Endothelial cell of umbilical vein (primary cell): ENCODE results near the gene CAMKK2. TPM values are rescaled to one million over a fixed set of nuclear protein-coding genes. Genes with fewer than 3 reads are reported as not detected.
"Not testable (repeated sequence)": the region's sequence is repeated elsewhere in the genome, so short reads cannot be mapped to it uniquely, and the experiment has no call there.

Experiments
- BruUV-seq: library from RNA; stranded (reverse); fragments of 400-500 nt; replicated peaks from 2 replicates; lab custom pipeline; 2021; lab: Mats Ljungman, UMichigan
- CTCF ChIA-PET: fragments of 300-600, 350-600 bp; sonication (Branson Sonifier 250); formaldehyde crosslinking; loops from one replicate; lab custom pipeline; 2021; ENCODE audit warnings: antibody characterized with exemption, inconsistent platforms; lab: Charles Lee
- POLR2A ChIA-PET: fragments of 300-600, 350-600 bp; sonication (Branson Sonifier 250); formaldehyde crosslinking; loops from one replicate; lab custom pipeline; 2021; ENCODE audit warnings: antibody characterized with exemption, inconsistent platforms; lab: Charles Lee
- DNase-seq: peaks from one replicate; pipeline ENCODE4 v3.0.0-alpha.2; 2011; ENCODE audit warnings: low read depth, low spot score
- FAIRE-seq: peaks from 2 replicates; lab custom pipeline; 2011; peaks lifted over from hg19 to GRCh38; lab: Jason Lieb, UNC
- H2AFZ ChIP-seq: 2 replicates; pipeline ENCODE4 v1.6.0; 2012; ENCODE audit warnings: low read depth, low read length, control low read depth, inconsistent platforms
- H3K27ac ChIP-seq: 2 replicates; pipeline ENCODE4 v1.5.1; 2011; ENCODE audit warnings: low read depth, mild to moderate bottlenecking, control low read depth, low read length, moderate library complexity; ENCODE audit not compliant: insufficient read depth
- H3K27me3 ChIP-seq, 2 experiments: 2 replicates each; pipeline versions ENCODE4 v1.6.0 to v1.6.1; 2011; ENCODE audit warnings: low read length in 2 of 2, mixed read lengths in 1 of 2; ENCODE audit not compliant: control insufficient read depth in 2 of 2, insufficient read depth in 2 of 2
- H3K36me3 ChIP-seq, 2 experiments: 2 replicates in 1 of 2; 3 replicates in 1 of 2; pipeline ENCODE4 v1.5.1; 2011; ENCODE audit warnings: low read length in 2 of 2, mild to moderate bottlenecking in 1 of 2, moderate library complexity in 1 of 2; ENCODE audit not compliant: control insufficient read depth in 2 of 2, insufficient read depth in 2 of 2; ENCODE audit errors: extremely low read depth in 1 of 2
- H3K4me1 ChIP-seq: 3 replicates; pipeline ENCODE4 v1.5.1; 2011; ENCODE audit warnings: mild to moderate bottlenecking, low read length; ENCODE audit not compliant: control insufficient read depth, insufficient read depth; ENCODE audit errors: extremely low read depth
- H3K4me2 ChIP-seq: 2 replicates; pipeline ENCODE4 v1.6.1; 2011; ENCODE audit warnings: low read length, control low read depth, mixed read lengths; ENCODE audit not compliant: insufficient read depth
- H3K4me3 ChIP-seq, 3 experiments: fragments of 200-600 bp in 1 of 3; sonication (generic), shearing (Covaris generic) in 1 of 3; replicated peaks in 1 of 3; 2 replicates each; pipeline ENCODE4 v1.5.1; 2011 to 2016; ENCODE audit warnings: control low read depth in 3 of 3, low read length in 3 of 3, mild to moderate bottlenecking in 2 of 3, inconsistent platforms in 1 of 3, low read depth in 1 of 3, moderate library complexity in 1 of 3; ENCODE audit not compliant: insufficient read depth in 1 of 3
- H3K79me2 ChIP-seq: 2 replicates; pipeline ENCODE4 v1.6.0; 2012; ENCODE audit warnings: low read length, inconsistent platforms; ENCODE audit not compliant: control insufficient read depth, insufficient read depth
- H3K9ac ChIP-seq: replicated peaks from 2 replicates; pipeline ENCODE3; 2011; ENCODE audit warnings: low read length, control low read depth; ENCODE audit not compliant: insufficient read depth; ENCODE audit errors: extremely low read depth
- H3K9me1 ChIP-seq: replicated peaks from 3 replicates; pipeline ENCODE4 v1.6.0; 2011; ENCODE audit warnings: mild to moderate bottlenecking, low read length; ENCODE audit not compliant: control insufficient read depth, insufficient read depth; ENCODE audit errors: extremely low read depth
- H3K9me3 ChIP-seq: replicated peaks from 2 replicates; pipeline ENCODE4 v1.5.1; 2012; ENCODE audit warnings: low read length, inconsistent platforms; ENCODE audit not compliant: control insufficient read depth, insufficient read depth
- H4K20me1 ChIP-seq: replicated peaks from 2 replicates; pipeline ENCODE3; 2011; ENCODE audit warnings: mild to moderate bottlenecking, low read length; ENCODE audit not compliant: control insufficient read depth, insufficient read depth; ENCODE audit errors: extremely low read depth
- CTCF ChIP-seq, 2 donors: IDR thresholded peaks; 1 replicate in 1 of 2; 2 replicates in 1 of 2; pipeline ENCODE4 v1.5.1; 2011; ENCODE audit warnings: low read length in 2 of 2, mild to moderate bottlenecking in 2 of 2, moderate library complexity in 2 of 2, control low read depth in 1 of 2, inconsistent platforms in 1 of 2, low read depth in 1 of 2; ENCODE audit not compliant: insufficient read depth in 1 of 2; ENCODE audit errors: extremely low read depth in 1 of 2
- EZH2 ChIP-seq: IDR thresholded peaks from 2 replicates; pipeline ENCODE4 v1.6.1; 2012; ENCODE audit warnings: borderline replicate concordance, low read depth, mild to moderate bottlenecking, moderate library complexity, low read length, inconsistent platforms; ENCODE audit not compliant: severe bottlenecking
- FOS ChIP-seq: IDR thresholded peaks from 2 replicates; pipeline ENCODE4 v1.6.1; 2011; ENCODE audit warnings: mild to moderate bottlenecking, low read length, moderate library complexity, borderline replicate concordance; ENCODE audit not compliant: insufficient read depth
- GATA2 ChIP-seq: IDR thresholded peaks from 2 replicates; pipeline ENCODE4 v1.7.0; 2011; ENCODE audit warnings: low read depth, mild to moderate bottlenecking, moderate library complexity, mixed read lengths, low read length; ENCODE audit not compliant: insufficient read length, insufficient read depth
- JUN ChIP-seq: IDR thresholded peaks from 2 replicates; pipeline ENCODE4 v1.6.1; 2011; ENCODE audit warnings: borderline replicate concordance, low read depth; ENCODE audit not compliant: insufficient read length, insufficient read depth
- MAX ChIP-seq: IDR thresholded peaks from 2 replicates; pipeline ENCODE4 v1.6.1; 2011; ENCODE audit not compliant: insufficient read depth, insufficient read length
- MYC ChIP-seq: IDR thresholded peaks from one replicate; pipeline ENCODE4 v1.6.1; 2011; ENCODE audit warnings: mild to moderate bottlenecking, low read depth, low read length
- POLR2A ChIP-seq: IDR thresholded peaks from 2 replicates; pipeline ENCODE4 v1.6.1; 2012; ENCODE audit warnings: low read depth, mild to moderate bottlenecking, control low read depth, low read length
- POLR2AphosphoS5 ChIP-seq: IDR thresholded peaks from 2 replicates; pipeline ENCODE4 v1.6.1; 2012; ENCODE audit warnings: low read depth, mild to moderate bottlenecking, control low read depth, low read length, moderate library complexity; ENCODE audit not compliant: insufficient read depth
- dilution Hi-C: fragments of 300-500 bp; cut with MboI; formaldehyde crosslinking; loops from one replicate; pipeline ENCODE4 v1.15.0; 2019; ENCODE audit warnings: low sequenced_read_pairs; ENCODE audit not compliant: extremely low pct_ligation_motif_present
- intact Hi-C: fragments of 100-400 bp; cut with micrococcal nuclease; formaldehyde crosslinking; loops from one replicate; pipeline ENCODE4 v1.10.0; 2022
- polyA plus RNA-seq, 4 experiments: library from polyadenylated mRNA; depleted of rRNA in 3 of 4; stranded (reverse) in 3 of 4; unstranded in 1 of 4; fragments of >200 nt; gene quantifications; 2 replicates each; pipeline versions ENCODE4 v1.2.1 to v1.2.3, GENCODE V29; 2011 to 2012; ENCODE audit warnings: missing spikeins in 1 of 4
- total RNA-seq: library from RNA; stranded (reverse); gene quantifications from 2 replicates; pipeline ENCODE4 v1.2.3, GENCODE V29; 2021

Gene CAMKK2
- total and polyA plus RNA-seq, 2 donors (not counting 3 experiments of a cell fraction or from before 2014, with no cell fraction given) = 32.5 to 45.0 TPM

GRCh38 chr12:121282072-121282742 is 14.3 kb downstream of the CAMKK2 start:
- DNase-seq (no peak), FAIRE-seq (no peak)
- ChIA-PET POLR2A (no interaction called here), CTCF (no interaction called here)
- peaks cover 21% of the 10 kb centered on the region for H3K79me2 ChIP-seq
- H3K27ac ChIP-seq = no peak overlapping the region
- H3K27me3 ChIP-seq = no peaks in the 10 kb centered on the region
- no peak for TF ChIP-seq MYC
- TF ChIP-seq FOS = no peak
- no peak for TF ChIP-seq POLR2A
- TF ChIP-seq MAX = no peak
- no peak for TF ChIP-seq JUN
- TF ChIP-seq GATA2 = no peak
- TF ChIP-seq POLR2AphosphoS5 = no peak
- no peak for TF ChIP-seq EZH2
- TF ChIP-seq CTCF (IDR thresholded peaks at IDR 0.05; ENCODE audit: extremely low read depth in 1 of 2, insufficient read depth in 1 of 2, low read depth in 1 of 2, low read length in 2 of 2) = no peak
- H2AFZ ChIP-seq = no peak overlapping the region
- peaks cover 4% of the 10 kb centered on the region for H4K20me1 ChIP-seq
- no TSS peak for BruUV-seq
- H3K4me2 ChIP-seq = no peak overlapping the region
- H3K9ac ChIP-seq = no peak overlapping the region
- H3K4me3 ChIP-seq = no peak overlapping the region
- peaks cover 30% of the 10 kb centered on the region for H3K4me1 ChIP-seq
- no peaks in the 10 kb centered on the region for H3K36me3 ChIP-seq
- dilution Hi-C loops = no loop called here
- no peaks in the 10 kb centered on the region for H3K9me3 ChIP-seq
- H3K9me1 ChIP-seq = no peaks in the 10 kb centered on the region
- intact Hi-C loops = no loop called here

- H3K9me1 ChIP-seq, DNase-seq, H3K9ac ChIP-seq, H4K20me1 ChIP-seq, H3K36me3 ChIP-seq, H3K9me3 ChIP-seq, intact Hi-C loops, dilution Hi-C loops, H2AFZ ChIP-seq, CTCF ChIA-PET, POLR2A ChIA-PET, H3K27me3 ChIP-seq, H3K4me3 ChIP-seq, BruUV-seq, H3K27ac ChIP-seq, H3K4me2 ChIP-seq: not testable (repeated sequence)
- H3K79me2 ChIP-seq = peaks cover 19% of the 10 kb centered on the region
- H3K4me1 ChIP-seq = peaks cover 31% of the 10 kb centered on the region
- peak; percentile 55 for FAIRE-seq
Measured at GRCh38 chr12:121281116-121281515, 15.4 kb downstream of the CAMKK2 start.

- H3K27me3 ChIP-seq, H3K36me3 ChIP-seq, H3K9ac ChIP-seq, H3K27ac ChIP-seq, H3K4me3 ChIP-seq, FAIRE-seq, H3K9me1 ChIP-seq, DNase-seq, H2AFZ ChIP-seq, BruUV-seq, H3K9me3 ChIP-seq, dilution Hi-C loops, intact Hi-C loops, POLR2A ChIA-PET, H3K4me2 ChIP-seq, H4K20me1 ChIP-seq, CTCF ChIA-PET: not testable (repeated sequence)
- peaks cover 31% of the 10 kb centered on the region for H3K4me1 ChIP-seq
- H3K79me2 ChIP-seq = peaks cover 13% of the 10 kb centered on the region
Measured at GRCh38 chr12:121280531-121280930, 16.0 kb downstream of the CAMKK2 start.
